MM.1S (cell line): ENCODE data around the gene LMTK2.

ENCODE experiments used
- CTCF ChIP-seq: fragments of 300-600 bp; sonication (generic); IDR thresholded peaks from 2 replicates; pipeline ENCODE4 v1.5.1; 2016; ENCODE audit warnings: antibody characterized with exemption, low read length, mixed read lengths
- EZH2 ChIP-seq: fragments of 300-600 bp; sonication (generic); optimal IDR thresholded peaks from 2 replicates; pipeline ENCODE3; 2017; ENCODE audit warnings: low read depth, mild to moderate bottlenecking, antibody characterized with exemption, low read length, mixed read lengths

GRCh38 chr7:98163704-98164494, 57.2 kb downstream of the LMTK2 start:
- TF ChIP-seq CTCF: no peak
- TF ChIP-seq EZH2: no peak
